ENCODE measurements around the gene EHD1. TPM values are rescaled to one million over a fixed set of nuclear protein-coding genes. Genes with fewer than 3 reads are reported as not detected.

EHD1 gene
- total RNA-seq, 3 donors from 2014 or later: 26.9 to 45.4 (median 31.2) TPM

GRCh38 chr11:64872790-64873488, 5.5 kb downstream of the EHD1 start:
- no peaks in the 10 kb centered on the region for H3K36me3 ChIP-seq
- H3K9me3 ChIP-seq: no peaks in the 10 kb centered on the region
- DNase-seq (ENCODE audit: low spot score in 2 of 2): no peak
- peaks cover 25 to 26% of the 10 kb centered on the region in 2 donors for H3K4me1 ChIP-seq
- H3K4me3 ChIP-seq: no peak overlapping the region
- H3K27me3 ChIP-seq: no peaks in the 10 kb centered on the region
- TF ChIP-seq POLR2A (IDR thresholded peaks at IDR 0.05) (no peak), POLR2AphosphoS5 (IDR thresholded peaks at IDR 0.05) (no peak)
- intact Hi-C loops (cut with DNase I; ENCODE audit: low total_unique reads): no loop called here
- H3K27ac ChIP-seq: no peak overlapping the region

- TF ChIP-seq POLR2AphosphoS5 (IDR thresholded peaks at IDR 0.05): no peak
- TF ChIP-seq POLR2A (IDR thresholded peaks at IDR 0.05): no peak
- no peak for TF ChIP-seq CTCF (IDR thresholded peaks at IDR 0.05)
- no peaks in the 10 kb centered on the region for H3K36me3 ChIP-seq
- peak overlapping the region in 1 of 2 donors; percentile 40 for H3K27ac ChIP-seq
- intact Hi-C loops (cut with DNase I; ENCODE audit: low total_unique reads): no loop called here
- H3K4me3 ChIP-seq: no peak overlapping the region
- H3K4me1 ChIP-seq: peaks cover 15 to 20% of the 10 kb centered on the region in 2 donors
- H3K27me3 ChIP-seq: no peaks in the 10 kb centered on the region
- no peaks in the 10 kb centered on the region for H3K9me3 ChIP-seq
- DNase-seq (ENCODE audit: low spot score in 2 of 2): no peak
Measured at GRCh38 chr11:64871492-64871891, 6.9 kb downstream of the EHD1 start.

- peaks cover 10 to 23% of the 10 kb centered on the region in 2 donors for H3K4me1 ChIP-seq
- intact Hi-C loops (cut with DNase I; ENCODE audit: low total_unique reads): no loop called here
Measured at GRCh38 chr11:64870893-64871466, 7.4 kb downstream of the EHD1 start.

GRCh38 chr11:64870176-64870892, 8.1 kb downstream of the EHD1 start:
- Histone ChIP-seq H3K9me3 (no peaks in the 10 kb centered on the region), H3K4me1 (peaks cover 7 to 23% of the 10 kb centered on the region in 2 donors), H3K36me3 (no peaks in the 10 kb centered on the region), H3K27me3 (no peaks in the 10 kb centered on the region), H3K4me3 (peak overlapping the region in 1 of 3 donors; percentile 25), H3K27ac (peak overlapping the region; percentile 68 to 75)
- DNase-seq (ENCODE audit: low spot score in 2 of 2): no peak
- intact Hi-C loops (cut with DNase I; ENCODE audit: low total_unique reads): no loop called here
- TF ChIP-seq CTCF (IDR thresholded peaks at IDR 0.05) (no peak), POLR2A (IDR thresholded peaks at IDR 0.05) (no peak), POLR2AphosphoS5 (IDR thresholded peaks at IDR 0.05) (no peak)

More at GRCh38 chr11:64870893-64871466, 7.4 kb downstream of the EHD1 start:
- Histone ChIP-seq H3K36me3 (no peaks in the 10 kb centered on the region), H3K9me3 (no peaks in the 10 kb centered on the region), H3K27ac (peak overlapping the region; percentile 68 to 75), H3K4me3 (peak overlapping the region in 1 of 3 donors; percentile 0), H3K27me3 (no peaks in the 10 kb centered on the region)
- no peak for DNase-seq (ENCODE audit: low spot score in 2 of 2)
- TF ChIP-seq POLR2A (IDR thresholded peaks at IDR 0.05) (no peak), POLR2AphosphoS5 (IDR thresholded peaks at IDR 0.05) (no peak), CTCF (IDR thresholded peaks at IDR 0.05) (no peak)

- DNase-seq (ENCODE audit: low spot score in 2 of 2): no peak
- H3K27ac ChIP-seq: peak overlapping the region; percentile 68 to 75
- peak overlapping the region in 1 of 3 donors; percentile 25 for H3K4me3 ChIP-seq
- H3K27me3 ChIP-seq: no peaks in the 10 kb centered on the region
- peaks cover 13 to 28% of the 10 kb centered on the region in 2 donors for H3K4me1 ChIP-seq
- H3K36me3 ChIP-seq: no peaks in the 10 kb centered on the region
- intact Hi-C loops (cut with DNase I; ENCODE audit: low total_unique reads): no loop called here
- no peaks in the 10 kb centered on the region for H3K9me3 ChIP-seq
- TF ChIP-seq POLR2A (IDR thresholded peaks at IDR 0.05) (no peak), CTCF (IDR thresholded peaks at IDR 0.05) (no peak), POLR2AphosphoS5 (IDR thresholded peaks at IDR 0.05) (no peak)
Measured at GRCh38 chr11:64869571-64870175, 8.7 kb downstream of the EHD1 start.

Measured in breast epithelium (tissue), 4 donors.